GDM1 (cell line): ENCODE results near the gene NOXA1.
A peak's percentile ranks its signal among the peaks of the same experiment; 100 is the strongest.
"Not testable (repeated sequence)": the region's sequence is repeated elsewhere in the genome, so short reads cannot be mapped to it uniquely, and the experiment has no call there.

Experiments
- DNase-seq: peaks from one replicate; lab custom pipeline; 2025; lab: John Stamatoyannopoulos, UW

Gene NOXA1

GRCh38 chr9:137404961-137405567, 18.1 kb upstream of the NOXA1 start:
- DNase-seq: no peak

- DNase-seq: no peak
Observed at GRCh38 chr9:137405677-137406081, 17.5 kb upstream of the NOXA1 start.

GRCh38 chr9:137406085-137406760, 17.0 kb upstream of the NOXA1 start:
- no peak for DNase-seq

GRCh38 chr9:137406876-137407589, 16.2 kb upstream of the NOXA1 start:
- DNase-seq: no peak

- no peak for DNase-seq
Observed at GRCh38 chr9:137407590-137408300, 15.4 kb upstream of the NOXA1 start.

DNA sequence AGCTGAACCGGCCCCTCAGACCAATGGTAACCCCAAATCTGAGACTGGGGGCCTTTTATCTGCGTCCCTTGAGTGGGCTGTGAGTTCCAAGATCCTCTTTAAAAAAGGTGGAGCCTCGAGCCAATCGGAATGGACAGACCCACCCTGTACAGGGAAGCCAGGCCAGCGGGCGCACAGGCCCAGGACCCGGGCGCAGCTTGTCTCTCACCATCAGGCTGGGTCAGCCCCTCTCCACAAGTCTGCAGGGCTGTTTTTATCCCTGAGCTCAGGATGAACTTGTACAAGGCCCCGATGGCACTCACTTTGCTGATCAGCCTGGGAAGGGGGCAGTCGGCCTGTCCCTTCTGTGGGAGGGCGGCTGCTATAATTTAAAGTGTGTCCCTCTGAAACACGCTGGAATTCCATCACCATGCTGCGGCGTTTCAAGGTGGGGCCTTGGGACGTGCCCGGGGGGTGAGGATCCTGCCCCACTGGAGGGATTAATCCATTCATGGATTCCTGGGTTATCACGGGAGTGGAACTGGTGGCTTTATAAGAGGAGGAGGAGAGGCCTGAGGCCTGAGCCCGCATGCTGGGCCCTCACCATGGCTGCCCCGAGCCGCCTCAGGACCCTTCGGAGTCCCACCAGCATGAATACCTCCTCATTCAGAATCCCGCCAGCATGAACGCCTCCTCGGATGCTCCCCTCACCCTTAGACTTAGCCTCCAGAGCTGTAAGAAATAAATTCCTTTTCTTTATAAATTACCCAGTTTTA, 14.4 kb upstream of the NOXA1 start:
- DNase-seq: no peak

DNA sequence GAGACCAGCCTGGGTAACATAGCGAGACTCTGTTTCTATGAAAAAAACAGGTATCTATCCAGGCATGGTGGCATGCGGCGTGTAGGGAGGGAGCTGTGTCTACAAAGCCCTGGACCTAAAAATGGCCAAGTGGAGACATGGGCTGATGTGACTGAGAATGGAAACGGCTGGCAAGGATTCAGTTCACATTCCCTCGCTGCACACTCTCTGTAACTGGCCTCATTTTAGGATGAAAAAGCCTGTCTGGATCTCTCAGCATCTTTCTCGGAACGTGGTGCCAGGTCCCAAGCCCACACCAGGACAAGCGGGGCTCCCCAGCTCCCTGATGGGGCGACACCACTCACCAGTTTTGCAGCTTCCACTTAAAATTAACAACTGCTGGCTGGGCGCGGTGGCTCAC, 13.7 kb upstream of the NOXA1 start:
- DNase-seq: no peak

GRCh38 chr9:137410236-137410890, 12.8 kb upstream of the NOXA1 start:
- DNase-seq: not testable (repeated sequence)

GRCh38 chr9:137410891-137411249, 12.3 kb upstream of the NOXA1 start:
- no peak for DNase-seq

- no peak for DNase-seq
Observed at GRCh38 chr9:137411260-137411644, 11.9 kb upstream of the NOXA1 start.

- DNase-seq: peak; percentile 74
Observed at GRCh38 chr9:137411645-137412380, 11.4 kb upstream of the NOXA1 start.

GRCh38 chr9:137412431-137412830, 10.8 kb upstream of the NOXA1 start:
- DNase-seq: no peak

DNA sequence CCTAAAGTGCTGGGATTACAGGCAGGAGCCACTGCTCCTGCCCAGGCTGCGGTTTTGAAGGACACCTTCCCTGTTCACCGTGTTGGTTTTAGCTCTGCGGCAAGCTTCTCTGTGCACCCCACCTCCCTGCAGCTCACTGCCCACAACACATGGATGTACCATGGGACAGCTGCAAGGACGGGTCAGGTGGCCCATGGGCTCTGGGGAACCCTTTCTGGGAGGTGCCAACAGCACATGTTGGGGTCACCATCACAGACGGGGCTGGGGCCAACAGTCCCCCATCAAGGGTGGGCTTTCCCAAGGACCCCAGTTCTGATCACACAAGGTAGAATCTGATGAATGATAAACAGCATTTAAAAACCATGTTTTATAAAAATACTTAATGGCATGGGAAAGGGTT, 7.7 kb upstream of the NOXA1 start:
- DNase-seq: no peak

DNA sequence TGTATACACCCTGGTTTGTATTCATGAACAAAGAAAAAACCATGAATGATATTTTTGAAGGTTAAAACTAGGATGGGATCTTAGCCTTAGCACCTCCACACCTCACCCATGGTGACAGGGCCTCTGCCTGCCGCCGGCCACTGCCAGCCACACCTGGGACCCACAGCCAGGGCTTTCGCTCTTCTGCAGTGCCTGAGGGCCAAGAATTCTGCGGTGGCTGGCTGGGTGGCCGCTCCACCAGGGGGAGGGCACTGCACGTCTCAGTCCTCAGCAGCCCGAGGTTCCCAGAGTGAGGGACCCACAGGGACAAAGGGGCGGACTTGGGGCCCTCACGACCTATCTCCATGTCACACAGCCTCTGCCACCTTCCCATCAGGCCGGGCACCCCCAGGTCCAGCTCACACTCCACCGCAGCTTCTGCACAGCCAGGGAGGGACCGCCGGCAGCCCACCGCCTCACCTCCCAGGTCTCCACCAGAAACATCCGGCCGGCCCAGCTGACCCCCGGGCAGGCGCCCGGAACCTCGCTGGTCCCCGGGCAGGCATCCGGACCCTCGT, 7.1 kb upstream of the NOXA1 start:
- DNase-seq: no peak

GRCh38 chr9:137416563-137417151, 6.5 kb upstream of the NOXA1 start:
- no peak for DNase-seq

DNA sequence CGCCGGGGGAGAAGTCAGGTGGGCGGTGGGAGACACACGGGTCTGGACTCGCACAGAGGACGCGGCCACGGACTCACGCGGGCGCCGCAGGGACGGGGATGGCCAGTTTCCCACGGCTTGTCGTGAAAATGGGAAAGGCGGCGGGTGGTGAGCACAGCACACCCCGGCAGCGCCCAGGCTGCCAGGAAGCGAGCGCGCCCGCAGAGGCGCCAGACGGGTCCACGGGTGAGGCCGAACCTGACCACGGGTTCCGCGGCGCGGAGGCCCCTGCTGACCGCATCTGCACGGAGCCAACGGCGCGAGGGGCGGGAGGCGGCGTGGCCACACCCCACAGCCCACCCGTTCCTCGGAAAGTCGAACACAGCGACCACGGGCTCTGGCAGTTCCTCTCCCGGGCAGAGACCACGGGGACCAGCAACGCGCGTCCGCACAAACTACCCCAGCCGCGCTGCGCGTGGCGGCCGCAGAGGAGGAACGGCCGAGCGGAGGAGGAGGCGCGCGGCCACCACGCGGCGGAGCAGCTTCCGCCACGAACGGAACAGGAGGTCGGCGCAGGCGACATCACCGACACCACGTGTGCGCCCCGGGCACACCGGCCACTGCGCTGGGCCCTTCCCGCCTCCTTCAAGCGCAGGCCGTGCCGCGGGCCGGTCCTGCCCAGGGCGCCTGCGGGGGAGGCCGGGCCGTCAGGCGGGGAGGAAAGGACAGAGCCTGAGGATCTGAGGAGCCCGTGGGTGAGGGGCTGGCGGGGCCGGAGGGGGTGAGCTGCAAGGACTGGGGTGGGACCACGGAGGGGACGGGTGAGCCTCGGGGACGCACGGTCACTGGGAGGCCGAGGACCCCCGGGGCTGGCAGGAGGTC, 5.8 kb upstream of the NOXA1 start:
- DNase-seq: no peak

DNA sequence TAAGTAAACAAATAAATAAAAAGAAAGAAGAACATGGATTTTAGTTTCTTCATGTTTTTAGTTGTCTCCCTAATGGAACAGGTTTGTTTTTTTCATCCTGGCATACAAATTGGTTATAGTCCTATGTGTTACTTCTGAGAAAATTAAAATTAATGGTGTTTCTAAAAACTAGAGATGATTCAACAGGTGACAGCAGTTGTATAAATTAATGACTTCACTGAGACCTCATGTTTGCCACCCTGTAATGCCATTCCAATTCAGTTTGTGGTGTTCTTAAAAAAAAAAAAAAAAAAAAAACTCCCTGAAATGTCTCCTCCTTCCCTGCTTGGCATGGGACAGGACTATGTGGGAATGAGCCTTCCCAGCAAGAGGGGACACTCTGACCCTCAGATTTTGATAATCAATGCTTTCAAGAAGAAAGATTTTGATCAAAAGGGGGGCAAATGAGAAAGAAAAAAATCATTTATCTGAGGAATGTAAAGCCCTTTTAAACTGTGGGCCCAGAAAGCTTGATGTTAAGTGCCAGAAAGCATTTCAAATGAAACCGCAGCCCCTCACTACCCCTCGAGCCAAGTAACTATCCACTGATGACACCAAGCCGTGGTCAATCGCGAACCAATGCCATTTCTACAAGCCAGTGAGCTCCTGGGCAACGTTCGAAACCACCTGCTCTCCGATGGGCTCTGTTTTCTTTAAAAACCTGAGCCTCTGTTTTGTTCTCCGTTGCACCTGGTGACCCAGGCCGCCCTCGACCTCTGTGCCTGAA, 1.2 kb upstream of the NOXA1 start:
- no peak for DNase-seq

DNA sequence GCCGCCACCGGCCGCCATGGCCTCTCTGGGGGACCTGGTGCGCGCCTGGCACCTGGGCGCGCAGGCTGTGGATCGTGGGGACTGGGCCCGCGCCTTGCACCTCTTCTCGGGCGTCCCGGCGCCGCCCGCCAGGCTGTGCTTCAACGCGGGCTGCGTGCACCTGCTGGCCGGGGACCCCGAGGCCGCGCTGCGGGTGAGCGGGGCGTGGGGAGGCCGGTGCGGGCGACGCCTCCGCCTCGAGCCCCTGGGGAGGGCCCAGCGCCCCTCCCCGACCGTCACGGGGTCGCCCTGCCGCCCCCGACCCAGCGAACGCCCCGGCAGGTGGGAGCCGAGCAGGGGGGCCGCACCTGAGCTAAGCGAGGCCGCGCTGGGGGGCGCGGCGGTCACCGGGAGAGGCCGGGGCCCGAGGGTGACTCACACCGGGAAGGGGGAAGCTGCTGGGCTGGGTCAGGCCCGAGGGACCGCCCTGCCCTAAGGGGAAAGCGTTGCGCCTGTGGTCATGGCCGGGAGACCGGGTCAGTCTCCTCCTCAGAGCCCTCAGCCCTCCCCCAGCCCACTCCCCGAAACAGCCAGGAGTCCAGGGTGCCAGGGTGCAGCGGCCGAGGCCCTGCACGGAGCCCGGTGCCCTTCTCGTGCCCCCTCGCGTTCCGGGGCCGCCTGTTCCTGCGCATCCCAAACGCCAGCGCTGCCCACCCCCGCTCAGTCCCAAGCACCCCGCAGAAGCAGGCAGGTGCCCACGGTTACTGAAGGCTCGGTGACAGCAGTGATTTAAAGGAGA, 510 bp downstream of the NOXA1 start:
- DNase-seq: no peak
